ENCODE results near the gene PLEKHH1. TPM values are rescaled to one million over a fixed set of nuclear protein-coding genes. Genes with fewer than 3 reads are reported as not detected.

The PLEKHH1 gene
- total RNA-seq, 1 donor from 2014 or later, result 25.3 TPM

- Mint-ChIP-seq H3K27me3 (peaks cover 4% of the 10 kb centered on the region), H3K4me1 (ENCODE audit: unreplicated experiment) (peaks cover 9% of the 10 kb centered on the region), H3K27ac (peak overlapping the region; percentile 4), H3K9me3 (no peaks in the 10 kb centered on the region), H3K4me3 (peak overlapping the region; percentile 25), H3K36me3 (no peaks in the 10 kb centered on the region)
- no peak for TF ChIP-seq CTCF (conservative IDR thresholded peaks at IDR 0.05)
- DNase-seq (ENCODE audit: extremely low spot score, unreplicated experiment), result no peak
Observed at GRCh38 chr14:67602076-67602475, 69.0 kb downstream of the PLEKHH1 start.

GRCh38 chr14:67602995-67603545 is 70.0 kb downstream of the PLEKHH1 start:
- Mint-ChIP-seq H3K4me1 (ENCODE audit: unreplicated experiment) (peaks cover 9% of the 10 kb centered on the region), H3K9me3 (no peaks in the 10 kb centered on the region), H3K4me3 (no peak overlapping the region), H3K27me3 (peaks cover 4% of the 10 kb centered on the region), H3K36me3 (no peaks in the 10 kb centered on the region), H3K27ac (no peak overlapping the region)
- no peak for DNase-seq (ENCODE audit: extremely low spot score, unreplicated experiment)
- no peak for TF ChIP-seq CTCF (conservative IDR thresholded peaks at IDR 0.05)

GRCh38 chr14:67607646-67608045 is 74.6 kb downstream of the PLEKHH1 start:
- H3K4me3 Mint-ChIP-seq, result no peak overlapping the region
- TF ChIP-seq CTCF (conservative IDR thresholded peaks at IDR 0.05), result no peak
- H3K9me3 Mint-ChIP-seq, result no peaks in the 10 kb centered on the region
- no peaks in the 10 kb centered on the region for H3K4me1 Mint-ChIP-seq (ENCODE audit: unreplicated experiment)
- peaks cover 4% of the 10 kb centered on the region for H3K27me3 Mint-ChIP-seq
- DNase-seq (ENCODE audit: extremely low spot score, unreplicated experiment), result no peak
- H3K36me3 Mint-ChIP-seq, result no peaks in the 10 kb centered on the region
- H3K27ac Mint-ChIP-seq, result no peak overlapping the region

- H3K4me3 Mint-ChIP-seq, result no peak overlapping the region
- TF ChIP-seq CTCF (conservative IDR thresholded peaks at IDR 0.05), result no peak
- H3K27ac Mint-ChIP-seq, result no peak overlapping the region
- H3K9me3 Mint-ChIP-seq, result no peaks in the 10 kb centered on the region
- no peaks in the 10 kb centered on the region for H3K36me3 Mint-ChIP-seq
- peaks cover 2% of the 10 kb centered on the region for H3K27me3 Mint-ChIP-seq
- H3K4me1 Mint-ChIP-seq (ENCODE audit: unreplicated experiment), result no peaks in the 10 kb centered on the region
- DNase-seq (ENCODE audit: extremely low spot score, unreplicated experiment), result no peak
Observed at GRCh38 chr14:67609642-67610310, 76.7 kb downstream of the PLEKHH1 start.

- no peaks in the 10 kb centered on the region for H3K9me3 Mint-ChIP-seq
- H3K27me3 Mint-ChIP-seq, result no peaks in the 10 kb centered on the region
- no peak overlapping the region for H3K27ac Mint-ChIP-seq
- TF ChIP-seq CTCF (conservative IDR thresholded peaks at IDR 0.05), result no peak
- H3K4me3 Mint-ChIP-seq, result no peak overlapping the region
- no peak for DNase-seq (ENCODE audit: extremely low spot score, unreplicated experiment)
- H3K4me1 Mint-ChIP-seq (ENCODE audit: unreplicated experiment), result no peaks in the 10 kb centered on the region
- H3K36me3 Mint-ChIP-seq, result no peaks in the 10 kb centered on the region
Observed at GRCh38 chr14:67610491-67610890, 77.4 kb downstream of the PLEKHH1 start.
